Endothelial cell of umbilical vein (primary cell): ENCODE measurements around the gene PLA2G4F. TPM values are rescaled to one million over a fixed set of nuclear protein-coding genes. Genes with fewer than 3 reads are reported as not detected.
A peak's percentile ranks its signal among the peaks of the same experiment; 100 is the strongest.

Source experiments
- BruUV-seq: library from RNA; stranded (reverse); fragments of 400-500 nt; replicated peaks from 2 replicates; lab custom pipeline; 2021; lab: Mats Ljungman, UMichigan
- CTCF ChIA-PET: fragments of 300-600, 350-600 bp; sonication (Branson Sonifier 250); formaldehyde crosslinking; loops from one replicate; lab custom pipeline; 2021; ENCODE audit warnings: antibody characterized with exemption, inconsistent platforms; lab: Charles Lee
- POLR2A ChIA-PET: fragments of 300-600, 350-600 bp; sonication (Branson Sonifier 250); formaldehyde crosslinking; loops from one replicate; lab custom pipeline; 2021; ENCODE audit warnings: antibody characterized with exemption, inconsistent platforms; lab: Charles Lee
- DNase-seq: peaks from one replicate; pipeline ENCODE4 v3.0.0-alpha.2; 2011; ENCODE audit warnings: low read depth, low spot score
- FAIRE-seq: peaks from 2 replicates; lab custom pipeline; 2011; peaks lifted over from hg19 to GRCh38; lab: Jason Lieb, UNC
- H2AFZ ChIP-seq: 2 replicates; pipeline ENCODE4 v1.6.0; 2012; ENCODE audit warnings: low read depth, low read length, control low read depth, inconsistent platforms
- H3K27ac ChIP-seq: 2 replicates; pipeline ENCODE4 v1.5.1; 2011; ENCODE audit warnings: low read depth, mild to moderate bottlenecking, control low read depth, low read length, moderate library complexity; ENCODE audit not compliant: insufficient read depth
- H3K27me3 ChIP-seq, 2 experiments: 2 replicates each; pipeline versions ENCODE4 v1.6.0 to v1.6.1; 2011; ENCODE audit warnings: low read length in 2 of 2, mixed read lengths in 1 of 2; ENCODE audit not compliant: control insufficient read depth in 2 of 2, insufficient read depth in 2 of 2
- H3K36me3 ChIP-seq, 2 experiments: 2 replicates in 1 of 2; 3 replicates in 1 of 2; pipeline ENCODE4 v1.5.1; 2011; ENCODE audit warnings: low read length in 2 of 2, mild to moderate bottlenecking in 1 of 2, moderate library complexity in 1 of 2; ENCODE audit not compliant: control insufficient read depth in 2 of 2, insufficient read depth in 2 of 2; ENCODE audit errors: extremely low read depth in 1 of 2
- H3K4me1 ChIP-seq: 3 replicates; pipeline ENCODE4 v1.5.1; 2011; ENCODE audit warnings: mild to moderate bottlenecking, low read length; ENCODE audit not compliant: control insufficient read depth, insufficient read depth; ENCODE audit errors: extremely low read depth
- H3K4me2 ChIP-seq: 2 replicates; pipeline ENCODE4 v1.6.1; 2011; ENCODE audit warnings: low read length, control low read depth, mixed read lengths; ENCODE audit not compliant: insufficient read depth
- H3K4me3 ChIP-seq, 3 experiments: fragments of 200-600 bp in 1 of 3; sonication (generic), shearing (Covaris generic) in 1 of 3; replicated peaks in 1 of 3; 2 replicates each; pipeline ENCODE4 v1.5.1; 2011 to 2016; ENCODE audit warnings: control low read depth in 3 of 3, low read length in 3 of 3, mild to moderate bottlenecking in 2 of 3, inconsistent platforms in 1 of 3, low read depth in 1 of 3, moderate library complexity in 1 of 3; ENCODE audit not compliant: insufficient read depth in 1 of 3
- H3K79me2 ChIP-seq: 2 replicates; pipeline ENCODE4 v1.6.0; 2012; ENCODE audit warnings: low read length, inconsistent platforms; ENCODE audit not compliant: control insufficient read depth, insufficient read depth
- H3K9ac ChIP-seq: replicated peaks from 2 replicates; pipeline ENCODE3; 2011; ENCODE audit warnings: low read length, control low read depth; ENCODE audit not compliant: insufficient read depth; ENCODE audit errors: extremely low read depth
- H3K9me1 ChIP-seq: replicated peaks from 3 replicates; pipeline ENCODE4 v1.6.0; 2011; ENCODE audit warnings: mild to moderate bottlenecking, low read length; ENCODE audit not compliant: control insufficient read depth, insufficient read depth; ENCODE audit errors: extremely low read depth
- H3K9me3 ChIP-seq: replicated peaks from 2 replicates; pipeline ENCODE4 v1.5.1; 2012; ENCODE audit warnings: low read length, inconsistent platforms; ENCODE audit not compliant: control insufficient read depth, insufficient read depth
- H4K20me1 ChIP-seq: replicated peaks from 2 replicates; pipeline ENCODE3; 2011; ENCODE audit warnings: mild to moderate bottlenecking, low read length; ENCODE audit not compliant: control insufficient read depth, insufficient read depth; ENCODE audit errors: extremely low read depth
- CTCF ChIP-seq, 2 donors: IDR thresholded peaks; 1 replicate in 1 of 2; 2 replicates in 1 of 2; pipeline ENCODE4 v1.5.1; 2011; ENCODE audit warnings: low read length in 2 of 2, mild to moderate bottlenecking in 2 of 2, moderate library complexity in 2 of 2, control low read depth in 1 of 2, inconsistent platforms in 1 of 2, low read depth in 1 of 2; ENCODE audit not compliant: insufficient read depth in 1 of 2; ENCODE audit errors: extremely low read depth in 1 of 2
- EZH2 ChIP-seq: IDR thresholded peaks from 2 replicates; pipeline ENCODE4 v1.6.1; 2012; ENCODE audit warnings: borderline replicate concordance, low read depth, mild to moderate bottlenecking, moderate library complexity, low read length, inconsistent platforms; ENCODE audit not compliant: severe bottlenecking
- FOS ChIP-seq: IDR thresholded peaks from 2 replicates; pipeline ENCODE4 v1.6.1; 2011; ENCODE audit warnings: mild to moderate bottlenecking, low read length, moderate library complexity, borderline replicate concordance; ENCODE audit not compliant: insufficient read depth
- GATA2 ChIP-seq: IDR thresholded peaks from 2 replicates; pipeline ENCODE4 v1.7.0; 2011; ENCODE audit warnings: low read depth, mild to moderate bottlenecking, moderate library complexity, mixed read lengths, low read length; ENCODE audit not compliant: insufficient read length, insufficient read depth
- JUN ChIP-seq: IDR thresholded peaks from 2 replicates; pipeline ENCODE4 v1.6.1; 2011; ENCODE audit warnings: borderline replicate concordance, low read depth; ENCODE audit not compliant: insufficient read length, insufficient read depth
- MAX ChIP-seq: IDR thresholded peaks from 2 replicates; pipeline ENCODE4 v1.6.1; 2011; ENCODE audit not compliant: insufficient read depth, insufficient read length
- MYC ChIP-seq: IDR thresholded peaks from one replicate; pipeline ENCODE4 v1.6.1; 2011; ENCODE audit warnings: mild to moderate bottlenecking, low read depth, low read length
- POLR2A ChIP-seq: IDR thresholded peaks from 2 replicates; pipeline ENCODE4 v1.6.1; 2012; ENCODE audit warnings: low read depth, mild to moderate bottlenecking, control low read depth, low read length
- POLR2AphosphoS5 ChIP-seq: IDR thresholded peaks from 2 replicates; pipeline ENCODE4 v1.6.1; 2012; ENCODE audit warnings: low read depth, mild to moderate bottlenecking, control low read depth, low read length, moderate library complexity; ENCODE audit not compliant: insufficient read depth
- dilution Hi-C: fragments of 300-500 bp; cut with MboI; formaldehyde crosslinking; loops from one replicate; pipeline ENCODE4 v1.15.0; 2019; ENCODE audit warnings: low sequenced_read_pairs; ENCODE audit not compliant: extremely low pct_ligation_motif_present
- intact Hi-C: fragments of 100-400 bp; cut with micrococcal nuclease; formaldehyde crosslinking; loops from one replicate; pipeline ENCODE4 v1.10.0; 2022
- polyA plus RNA-seq, 4 experiments: library from polyadenylated mRNA; depleted of rRNA in 3 of 4; stranded (reverse) in 3 of 4; unstranded in 1 of 4; fragments of >200 nt; gene quantifications; 2 replicates each; pipeline versions ENCODE4 v1.2.1 to v1.2.3, GENCODE V29; 2011 to 2012; ENCODE audit warnings: missing spikeins in 1 of 4
- total RNA-seq: library from RNA; stranded (reverse); gene quantifications from 2 replicates; pipeline ENCODE4 v1.2.3, GENCODE V29; 2021

The PLA2G4F gene
- total and polyA plus RNA-seq, 2 donors (not counting 3 experiments of a cell fraction or from before 2014, with no cell fraction given) = not detected

GRCh38 chr15:42102646-42103235 is 53.7 kb downstream of the PLA2G4F start:
- no peaks in the 10 kb centered on the region for H3K9me3 ChIP-seq
- POLR2A ChIA-PET = no interaction called here
- no peak overlapping the region for H3K4me3 ChIP-seq
- H3K9me1 ChIP-seq = no peaks in the 10 kb centered on the region
- no peak overlapping the region for H3K27ac ChIP-seq
- no peak overlapping the region for H3K9ac ChIP-seq
- no peak overlapping the region for H3K4me2 ChIP-seq
- H4K20me1 ChIP-seq = no peaks in the 10 kb centered on the region
- dilution Hi-C loops = no loop called here
- H3K36me3 ChIP-seq = no peaks in the 10 kb centered on the region
- intact Hi-C loops = no loop called here
- peak; percentile 65 for FAIRE-seq
- DNase-seq = peak; percentile 28
- no TSS peak for BruUV-seq
- H3K27me3 ChIP-seq = peaks cover 0 to 2% of the 10 kb centered on the region in 2 experiments
- no peak overlapping the region for H2AFZ ChIP-seq
- peaks cover 18% of the 10 kb centered on the region for H3K4me1 ChIP-seq
- no peaks in the 10 kb centered on the region for H3K79me2 ChIP-seq
- CTCF ChIA-PET = interaction anchor here (1.2 to 2.3 kb wide), 2 partner anchors 18 to 31 kb away, joined by 3 to 7 read pairs; no protein-coding TSS in a partner anchor
- peak; percentile 52 for TF ChIP-seq FOS
- no peak for TF ChIP-seq JUN
- no peak for TF ChIP-seq CTCF (IDR thresholded peaks at IDR 0.05; ENCODE audit: extremely low read depth in 1 of 2, insufficient read depth in 1 of 2, low read depth in 1 of 2, low read length in 2 of 2)

- no peak overlapping the region for H3K4me2 ChIP-seq
- no TSS peak for BruUV-seq
- CTCF ChIA-PET = interaction anchor here (1.2 to 2.3 kb wide), 2 partner anchors 18 to 32 kb away, joined by 3 to 7 read pairs; no protein-coding TSS in a partner anchor
Measured at GRCh38 chr15:42101861-42102260, 54.6 kb downstream of the PLA2G4F start.

More at GRCh38 chr15:42101861-42102260, 54.6 kb downstream of the PLA2G4F start:
- POLR2A ChIA-PET = no interaction called here
- DNase-seq (no peak), FAIRE-seq (no peak)
- intact Hi-C loops (no loop called here), dilution Hi-C loops (no loop called here)
- Histone ChIP-seq H4K20me1 (no peaks in the 10 kb centered on the region), H3K79me2 (no peaks in the 10 kb centered on the region), H3K9me3 (no peaks in the 10 kb centered on the region), H3K36me3 (no peaks in the 10 kb centered on the region), H3K9ac (no peak overlapping the region), H3K4me3 (no peak overlapping the region), H3K27ac (no peak overlapping the region), H3K9me1 (no peaks in the 10 kb centered on the region), H3K4me1 (peaks cover 18% of the 10 kb centered on the region), H3K27me3 (no peaks in the 10 kb centered on the region), H2AFZ (no peak overlapping the region)
- TF ChIP-seq JUN = no peak
- no peak for TF ChIP-seq FOS
- no peak for TF ChIP-seq EZH2
- TF ChIP-seq MYC = no peak
- no peak for TF ChIP-seq POLR2A
- TF ChIP-seq POLR2AphosphoS5 = no peak
- no peak for TF ChIP-seq MAX
- TF ChIP-seq CTCF (IDR thresholded peaks at IDR 0.05; ENCODE audit: extremely low read depth in 1 of 2, insufficient read depth in 1 of 2, low read depth in 1 of 2, low read length in 2 of 2) = no peak
- TF ChIP-seq GATA2 = no peak
